WERI-Rb-1 (cell line): Measurements from ENCODE around the gene RFX2.

Experiments used
- DNase-seq: peaks from one replicate; pipeline ENCODE4 v3.0.0-alpha.2; 2020
- H3K27ac ChIP-seq: fragments of 250-450 bp; sonication (Bioruptor Pico); 2 replicates; pipeline ENCODE4 v1.5.1; 2020; ENCODE audit warnings: mild to moderate bottlenecking, moderate library complexity
- H3K27me3 ChIP-seq: fragments of 250-450 bp; sonication (Bioruptor Pico); 2 replicates; pipeline ENCODE4 v1.5.1; 2021; ENCODE audit warnings: mild to moderate bottlenecking, low read depth, moderate library complexity; ENCODE audit not compliant: insufficient read depth, severe bottlenecking
- H3K36me3 ChIP-seq: fragments of 250-450 bp; sonication (Bioruptor Pico); 2 replicates; pipeline ENCODE4 v1.5.1; 2020; ENCODE audit warnings: mild to moderate bottlenecking, moderate library complexity
- H3K4me3 ChIP-seq: 2 replicates; pipeline ENCODE4 v1.5.1; 2011; ENCODE audit warnings: low read depth, mild to moderate bottlenecking, control low read depth, low read length
- H3K9me3 ChIP-seq: fragments of 250-450 bp; sonication (Bioruptor Pico); 2 replicates; pipeline ENCODE4 v1.5.1; 2021; ENCODE audit warnings: mild to moderate bottlenecking, moderate library complexity; ENCODE audit not compliant: severe bottlenecking
- CTCF ChIP-seq: IDR thresholded peaks from 2 replicates; pipeline ENCODE4 v1.5.1; 2011; ENCODE audit warnings: low read depth, mild to moderate bottlenecking, control low read depth, inconsistent platforms, low read length

The RFX2 gene

DNA sequence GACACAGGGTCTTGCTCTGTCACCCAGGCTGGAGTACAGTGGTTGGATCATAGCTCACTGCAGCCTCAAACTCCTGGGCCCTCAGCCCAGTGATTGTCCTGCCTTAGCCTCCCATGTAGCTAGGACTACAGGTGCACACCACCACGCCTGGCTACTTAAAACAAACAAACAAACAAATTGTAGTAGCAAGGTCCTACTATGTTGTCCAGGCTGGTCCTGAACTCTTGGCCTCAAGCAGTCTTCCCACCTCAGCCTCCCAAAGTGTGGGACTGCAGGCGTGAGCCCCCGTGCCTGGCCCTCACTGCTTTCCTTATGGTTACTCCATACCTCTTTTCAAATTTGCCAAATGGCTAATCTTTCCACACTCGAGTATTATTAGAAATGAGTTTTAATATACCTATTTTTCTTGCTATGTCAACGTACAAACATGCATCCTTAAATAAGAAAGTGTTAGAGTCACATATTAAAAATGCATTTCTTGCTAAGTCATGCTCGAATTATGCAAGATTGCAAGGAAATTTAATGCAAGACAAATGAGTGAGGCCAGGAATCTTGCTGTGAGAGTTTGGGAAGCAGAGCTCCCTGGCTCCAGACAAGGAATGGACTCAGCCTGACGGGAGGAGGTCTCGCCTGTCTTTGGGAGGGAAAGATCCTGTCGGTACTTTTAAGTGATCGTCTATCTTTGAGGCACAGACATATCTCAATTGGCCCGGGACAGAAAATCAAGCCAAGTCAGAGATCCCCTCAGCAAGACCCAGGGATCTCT is 39.4 kb downstream of the RFX2 start:
- Histone ChIP-seq H3K9me3 (no peaks in the 10 kb centered on the region), H3K4me3 (no peak overlapping the region), H3K27ac (no peak overlapping the region), H3K27me3 (no peaks in the 10 kb centered on the region), H3K36me3 (no peaks in the 10 kb centered on the region)
- DNase-seq = no peak
- TF ChIP-seq CTCF = no peak

DNA sequence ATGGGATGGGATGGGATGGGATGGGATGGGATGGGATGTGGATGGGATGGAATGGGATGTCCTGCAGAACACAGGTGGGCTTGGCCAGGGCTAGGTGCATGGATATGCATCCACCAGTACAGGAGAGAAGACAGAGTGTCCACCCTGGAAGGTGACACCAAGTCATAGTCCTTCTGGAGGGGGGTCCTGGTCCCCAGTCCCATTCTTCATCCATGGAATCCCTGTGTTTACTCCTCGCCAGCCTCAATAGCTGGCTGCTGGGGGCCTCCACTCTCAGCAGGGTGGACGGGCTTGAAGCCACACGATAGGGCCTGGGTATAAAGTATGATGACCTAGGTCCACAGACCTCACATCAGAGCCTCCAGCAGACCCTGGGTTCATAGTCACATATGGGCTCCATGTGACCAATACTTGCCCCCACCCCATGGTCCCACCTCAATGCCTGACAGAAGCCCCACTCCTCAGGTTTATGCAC is 40.1 kb downstream of the RFX2 start:
- TF ChIP-seq CTCF = no peak
- Histone ChIP-seq H3K9me3 (no peaks in the 10 kb centered on the region), H3K36me3 (no peaks in the 10 kb centered on the region), H3K4me3 (no peak overlapping the region), H3K27me3 (no peaks in the 10 kb centered on the region), H3K27ac (no peak overlapping the region)
- DNase-seq = no peak

GRCh38 chr19:6069268-6069791 is 41.0 kb downstream of the RFX2 start:
- H3K27ac ChIP-seq = no peak overlapping the region
- no peak for DNase-seq
- no peak for TF ChIP-seq CTCF
- H3K9me3 ChIP-seq = no peaks in the 10 kb centered on the region
- H3K27me3 ChIP-seq = no peaks in the 10 kb centered on the region
- H3K4me3 ChIP-seq = no peak overlapping the region
- H3K36me3 ChIP-seq = no peaks in the 10 kb centered on the region

GRCh38 chr19:6068711-6069110 is 41.6 kb downstream of the RFX2 start:
- Histone ChIP-seq H3K4me3 (no peak overlapping the region), H3K9me3 (no peaks in the 10 kb centered on the region), H3K36me3 (no peaks in the 10 kb centered on the region), H3K27me3 (no peaks in the 10 kb centered on the region), H3K27ac (no peak overlapping the region)
- DNase-seq = no peak
- TF ChIP-seq CTCF = no peak

DNA sequence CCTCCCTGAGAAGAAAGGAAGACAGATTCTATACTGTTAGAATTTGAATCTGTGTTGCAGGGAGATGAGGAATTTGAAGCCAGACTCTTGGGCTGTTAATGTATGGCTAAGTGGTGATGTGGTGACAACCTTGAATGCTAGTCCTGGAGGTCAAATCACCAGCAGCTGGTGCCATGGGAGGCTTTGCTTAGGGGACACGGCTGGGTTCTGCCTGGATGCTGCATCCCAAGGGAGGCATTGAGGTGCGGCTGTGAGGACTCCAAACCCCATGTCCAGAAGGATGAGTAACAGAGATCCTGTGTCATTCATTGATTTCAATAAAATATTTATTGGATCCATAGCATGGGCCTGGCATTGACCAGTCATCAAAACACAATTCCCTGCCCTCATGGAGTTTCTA is 42.3 kb downstream of the RFX2 start:
- Histone ChIP-seq H3K9me3 (no peaks in the 10 kb centered on the region), H3K27me3 (no peaks in the 10 kb centered on the region)
- no peak for DNase-seq

More for the DNA sequence above, 42.3 kb downstream of the RFX2 start:
- no peak for TF ChIP-seq CTCF
- no peak overlapping the region for H3K4me3 ChIP-seq
- H3K36me3 ChIP-seq = no peaks in the 10 kb centered on the region
- H3K27ac ChIP-seq = no peak overlapping the region
